ENCODE data around the gene MLKL.
A peak's percentile ranks its signal among the peaks of the same experiment; 100 is the strongest.
"Not testable (repeated sequence)": the region's sequence is repeated elsewhere in the genome, so short reads cannot be mapped to it uniquely, and the experiment has no call there.

MLKL gene

GRCh38 chr16:74732707-74733350 is 32.2 kb upstream of the MLKL start:
- no peak for DNase-seq (ENCODE audit: low spot score)

- DNase-seq (ENCODE audit: low spot score), result no peak
Measured at GRCh38 chr16:74731853-74732477, 31.3 kb upstream of the MLKL start.

GRCh38 chr16:74729783-74730683 is 29.4 kb upstream of the MLKL start:
- DNase-seq (ENCODE audit: low spot score), result no peak

GRCh38 chr16:74727903-74728302 is 27.2 kb upstream of the MLKL start:
- DNase-seq (ENCODE audit: low spot score), result no peak

GRCh38 chr16:74726716-74727115 is 26.1 kb upstream of the MLKL start:
- no peak for DNase-seq (ENCODE audit: low spot score)

GRCh38 chr16:74725651-74726455 is 25.2 kb upstream of the MLKL start:
- no peak for DNase-seq (ENCODE audit: low spot score)

- peak; percentile 56 for DNase-seq (ENCODE audit: low spot score)
Measured at GRCh38 chr16:74724820-74725549, 24.3 kb upstream of the MLKL start.

- DNase-seq (ENCODE audit: low spot score), result no peak
Measured at GRCh38 chr16:74723256-74723655, 22.6 kb upstream of the MLKL start.

- not testable (repeated sequence) for DNase-seq (ENCODE audit: low spot score)
Measured at GRCh38 chr16:74722156-74722555, 21.5 kb upstream of the MLKL start.

- no peak for DNase-seq (ENCODE audit: low spot score)
Measured at GRCh38 chr16:74721716-74722115, 21.1 kb upstream of the MLKL start.

GRCh38 chr16:74720579-74720978 is 19.9 kb upstream of the MLKL start:
- no peak for DNase-seq (ENCODE audit: low spot score)

GRCh38 chr16:74718741-74719610 is 18.3 kb upstream of the MLKL start:
- no peak for DNase-seq (ENCODE audit: low spot score)

- DNase-seq (ENCODE audit: low spot score), result no peak
Measured at GRCh38 chr16:74718140-74718539, 17.5 kb upstream of the MLKL start.

GRCh38 chr16:74717367-74717766 is 16.7 kb upstream of the MLKL start:
- DNase-seq (ENCODE audit: low spot score), result no peak

- DNase-seq (ENCODE audit: low spot score), result no peak
Measured at GRCh38 chr16:74716355-74716754, 15.7 kb upstream of the MLKL start.

- DNase-seq (ENCODE audit: low spot score), result no peak
Measured at GRCh38 chr16:74713876-74714275, 13.2 kb upstream of the MLKL start.

- no peak for DNase-seq (ENCODE audit: low spot score)
Measured at GRCh38 chr16:74713325-74713724, 12.7 kb upstream of the MLKL start.

GRCh38 chr16:74711938-74712337 is 11.3 kb upstream of the MLKL start:
- no peak for DNase-seq (ENCODE audit: low spot score)

- no peak for DNase-seq (ENCODE audit: low spot score)
Measured at GRCh38 chr16:74710401-74710800, 9.7 kb upstream of the MLKL start.

GRCh38 chr16:74709441-74709877 is 8.8 kb upstream of the MLKL start:
- peak; percentile 82 for DNase-seq (ENCODE audit: low spot score)

- peak; percentile 48 for DNase-seq (ENCODE audit: low spot score)
Measured at GRCh38 chr16:74700116-74700437, 585 bp downstream of the MLKL start.
